SK-N-MC (cell line): ENCODE data around the gene OR2H2.
A peak's percentile ranks its signal among the peaks of the same experiment; 100 is the strongest.

Experiments
- DNase-seq: peaks from one replicate; pipeline ENCODE4 v3.0.0-alpha.2; 2011; ENCODE audit warnings: low read depth, low spot score
- H3K27ac ChIP-seq: fragments of 200-600 bp; sonication (generic); 2 replicates; pipeline ENCODE4 v1.5.1; 2016; ENCODE audit warnings: mixed run types
- H3K36me3 ChIP-seq: fragments of 200-600 bp; sonication (generic); 2 replicates; pipeline ENCODE4 v1.6.1; 2017; ENCODE audit warnings: antibody characterized with exemption, low read length, mixed read lengths; ENCODE audit not compliant: insufficient read depth
- H3K4me3 ChIP-seq: fragments of 200-600 bp; sonication (generic); 2 replicates; pipeline ENCODE4 v1.5.1; 2016
- H3K9ac ChIP-seq: fragments of 200-600 bp; sonication (generic); 2 replicates; pipeline ENCODE4 v1.8.0; 2017; ENCODE audit warnings: mixed run types, mixed read lengths; ENCODE audit not compliant: insufficient read length
- H3K9me3 ChIP-seq: fragments of 200-600 bp; sonication (generic); 2 replicates; pipeline ENCODE4 v1.6.1; 2017; ENCODE audit warnings: low read depth, mild to moderate bottlenecking, antibody characterized with exemption, low read length, moderate library complexity, mixed read lengths
- EZH2 ChIP-seq: fragments of 200-600 bp; sonication (generic); IDR thresholded peaks from one replicate; pipeline ENCODE4 v1.6.1; 2017; ENCODE audit warnings: antibody characterized with exemption
- FOXP2 ChIP-seq: optimal IDR thresholded peaks from 2 replicates; pipeline ENCODE3; 2011; ENCODE audit warnings: mild to moderate bottlenecking, moderate library complexity; ENCODE audit not compliant: insufficient read depth; ENCODE audit errors: extremely low read length, control extremely low read depth
- POLR2AphosphoS5 ChIP-seq: IDR thresholded peaks from 2 replicates; pipeline ENCODE4 v1.6.1; 2012; ENCODE audit warnings: mild to moderate bottlenecking, low read depth, low read length, borderline replicate concordance

Gene OR2H2

DNA sequence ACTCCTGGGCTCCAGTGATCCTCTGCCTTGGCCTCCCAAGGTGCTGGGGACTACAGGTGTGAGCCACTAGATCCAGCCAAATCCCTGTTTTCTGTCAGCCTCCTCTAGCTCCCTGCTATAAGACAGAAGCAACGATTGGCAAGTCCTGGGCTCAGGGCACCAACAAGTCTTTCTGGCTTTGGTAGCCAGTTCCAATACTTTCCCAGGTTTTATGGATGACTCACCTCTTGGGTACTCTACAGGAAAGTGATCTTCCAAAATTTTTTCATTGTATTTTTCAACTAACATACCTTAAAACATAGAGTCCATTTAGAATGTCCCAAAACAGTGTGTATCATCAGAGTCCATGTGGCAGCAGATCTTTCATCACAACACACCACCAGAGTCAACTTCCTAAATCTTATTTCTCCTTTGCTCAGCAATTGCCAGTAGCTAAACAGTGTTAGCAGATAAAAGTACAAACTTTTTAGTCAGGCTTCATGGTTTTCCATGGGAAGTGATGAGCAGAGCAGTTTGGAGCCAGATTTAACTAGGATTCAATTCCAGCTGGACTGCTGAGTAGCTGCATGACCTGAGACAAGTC, 34.7 kb downstream of the OR2H2 start:
- peaks cover 27% of the 10 kb centered on the region; the same call in 1 of the 2 replicates for H3K36me3 ChIP-seq
- no peak for DNase-seq
- no peaks in the 10 kb centered on the region for H3K9me3 ChIP-seq
- no peak overlapping the region for H3K27ac ChIP-seq
- TF ChIP-seq EZH2 (no peak), POLR2AphosphoS5 (no peak), FOXP2 (no peak)
- no peak overlapping the region for H3K9ac ChIP-seq
- H3K4me3 ChIP-seq, result no peak overlapping the region

DNA sequence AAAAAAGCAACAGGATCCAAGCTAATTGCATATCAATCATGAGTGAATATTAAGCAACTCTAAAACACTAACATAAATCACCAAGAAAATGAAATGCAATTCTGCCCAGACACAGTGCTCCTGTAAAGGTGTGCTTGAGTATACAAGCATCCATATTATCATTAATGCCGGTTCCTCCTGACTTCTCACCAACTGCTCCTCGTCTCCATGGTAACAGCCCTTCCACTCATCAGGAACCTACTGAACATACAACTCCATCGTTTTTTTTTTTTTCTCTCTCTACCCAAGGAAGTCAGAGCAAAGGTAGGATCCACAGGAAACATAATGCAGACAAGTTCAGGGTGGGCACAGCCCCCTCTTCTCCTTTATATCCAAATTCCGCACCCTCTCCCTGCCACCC, 35.7 kb downstream of the OR2H2 start:
- no peak for TF ChIP-seq EZH2
- no peak for TF ChIP-seq POLR2AphosphoS5
- no peak for TF ChIP-seq FOXP2
- H3K36me3 ChIP-seq, result peaks cover 27% of the 10 kb centered on the region; the same call in 1 of the 2 replicates
- no peak overlapping the region for H3K27ac ChIP-seq
- H3K9me3 ChIP-seq, result no peaks in the 10 kb centered on the region
- H3K4me3 ChIP-seq, result no peak overlapping the region
- no peak for DNase-seq
- H3K9ac ChIP-seq, result no peak overlapping the region

DNA sequence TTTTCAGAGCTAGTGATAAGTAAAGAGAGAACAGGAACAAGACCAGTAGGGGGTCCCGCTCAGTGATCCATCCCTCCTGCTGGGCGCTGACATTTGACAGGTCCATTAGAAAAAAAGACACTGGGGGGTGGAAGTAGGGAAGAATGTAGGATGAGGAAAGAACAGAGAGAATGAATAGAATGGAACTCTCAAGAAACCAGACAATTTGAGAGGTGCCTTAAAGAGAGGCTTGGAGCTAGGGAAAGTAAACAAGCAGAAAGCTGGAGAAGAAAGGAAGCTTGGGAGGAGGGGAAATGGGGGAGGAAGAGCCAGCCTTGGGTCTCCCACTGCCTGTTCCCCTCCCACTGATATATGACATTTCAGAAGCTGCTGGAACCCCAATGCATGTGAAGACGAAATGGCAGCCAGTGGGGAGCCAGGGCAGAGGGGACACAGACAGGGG, 39.6 kb downstream of the OR2H2 start:
- Histone ChIP-seq H3K27ac (no peak overlapping the region), H3K9ac (no peak overlapping the region), H3K36me3 (peaks cover 24% of the 10 kb centered on the region; the same call in 1 of the 2 replicates), H3K9me3 (no peaks in the 10 kb centered on the region), H3K4me3 (peak overlapping the region; percentile 35)
- DNase-seq, result no peak
- no peak for TF ChIP-seq POLR2AphosphoS5
- no peak for TF ChIP-seq FOXP2
- no peak for TF ChIP-seq EZH2

DNA sequence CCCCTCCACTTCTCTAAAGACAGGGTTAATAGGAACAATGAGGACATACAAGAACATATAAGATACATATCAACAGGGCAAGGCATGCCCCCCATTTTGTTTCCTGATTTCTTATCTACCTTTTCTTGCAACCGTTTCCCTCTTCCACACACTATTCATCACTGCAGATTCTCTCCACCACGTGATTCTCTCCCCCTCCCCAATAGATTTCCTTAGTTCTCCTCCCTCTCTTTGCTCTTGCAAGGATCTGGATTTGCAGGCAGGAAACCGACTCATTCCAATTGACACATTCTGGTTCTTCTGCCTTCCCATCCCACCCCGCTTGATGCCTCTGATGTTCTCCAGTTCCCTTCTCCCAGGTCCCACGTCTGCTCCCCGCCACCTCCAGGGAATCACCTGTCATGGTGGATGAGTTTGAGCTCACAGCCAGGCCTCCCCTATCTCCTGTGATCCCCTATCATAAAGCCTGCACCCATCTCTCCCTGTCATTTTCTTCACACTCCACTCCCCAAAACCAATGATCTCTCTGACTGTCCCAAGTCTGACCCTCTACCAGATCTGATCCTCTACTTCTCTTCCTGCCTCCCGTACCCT, 40.5 kb downstream of the OR2H2 start:
- Histone ChIP-seq H3K9me3 (no peaks in the 10 kb centered on the region), H3K36me3 (peaks cover 17% of the 10 kb centered on the region; the same call in 1 of the 2 replicates), H3K9ac (no peak overlapping the region), H3K4me3 (peak overlapping the region; percentile 5; the same call in 1 of the 2 replicates), H3K27ac (no peak overlapping the region)
- TF ChIP-seq EZH2 (no peak), POLR2AphosphoS5 (no peak), FOXP2 (no peak)
- no peak for DNase-seq

DNA sequence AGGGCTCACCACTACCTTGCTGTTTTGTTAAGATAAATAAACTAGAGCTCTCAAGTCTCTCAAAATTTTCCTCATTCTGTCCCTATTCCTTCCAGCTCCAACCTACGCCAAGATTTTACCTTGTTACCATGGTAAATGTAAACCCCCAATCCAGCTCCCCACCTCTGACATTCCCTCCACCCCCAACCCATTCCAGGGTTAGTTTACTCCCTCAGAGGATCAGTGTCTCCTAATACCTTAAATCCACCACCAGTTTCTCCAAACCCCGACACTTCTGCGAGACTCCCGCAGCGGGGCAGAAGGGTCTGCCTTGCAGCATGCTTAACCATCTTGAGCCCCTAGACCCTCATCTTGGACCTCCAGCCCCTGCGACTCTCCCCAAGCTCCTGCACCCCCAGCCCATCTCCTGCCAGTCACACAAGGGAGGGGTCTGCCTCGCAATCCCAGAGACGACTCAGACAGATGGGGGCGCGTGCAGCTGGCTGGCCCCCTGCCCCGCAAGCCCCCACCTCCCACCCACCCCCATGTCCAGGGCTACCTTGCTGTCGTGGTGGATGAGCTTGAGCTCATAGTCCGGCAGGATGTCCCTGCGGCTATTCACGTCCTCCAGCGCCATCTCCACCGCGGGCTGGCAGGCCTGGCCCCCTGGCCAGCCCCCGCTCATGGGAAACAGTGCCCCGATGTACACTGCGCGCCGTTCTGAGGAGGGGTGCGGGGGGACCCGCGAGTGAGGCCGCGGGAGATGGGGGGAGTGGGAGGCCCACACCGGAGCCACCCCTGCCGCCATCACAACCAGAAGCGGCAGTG, 42.2 kb downstream of the OR2H2 start:
- Histone ChIP-seq H3K4me3 (peak overlapping the region; percentile 43), H3K27ac (no peak overlapping the region)

DNA sequence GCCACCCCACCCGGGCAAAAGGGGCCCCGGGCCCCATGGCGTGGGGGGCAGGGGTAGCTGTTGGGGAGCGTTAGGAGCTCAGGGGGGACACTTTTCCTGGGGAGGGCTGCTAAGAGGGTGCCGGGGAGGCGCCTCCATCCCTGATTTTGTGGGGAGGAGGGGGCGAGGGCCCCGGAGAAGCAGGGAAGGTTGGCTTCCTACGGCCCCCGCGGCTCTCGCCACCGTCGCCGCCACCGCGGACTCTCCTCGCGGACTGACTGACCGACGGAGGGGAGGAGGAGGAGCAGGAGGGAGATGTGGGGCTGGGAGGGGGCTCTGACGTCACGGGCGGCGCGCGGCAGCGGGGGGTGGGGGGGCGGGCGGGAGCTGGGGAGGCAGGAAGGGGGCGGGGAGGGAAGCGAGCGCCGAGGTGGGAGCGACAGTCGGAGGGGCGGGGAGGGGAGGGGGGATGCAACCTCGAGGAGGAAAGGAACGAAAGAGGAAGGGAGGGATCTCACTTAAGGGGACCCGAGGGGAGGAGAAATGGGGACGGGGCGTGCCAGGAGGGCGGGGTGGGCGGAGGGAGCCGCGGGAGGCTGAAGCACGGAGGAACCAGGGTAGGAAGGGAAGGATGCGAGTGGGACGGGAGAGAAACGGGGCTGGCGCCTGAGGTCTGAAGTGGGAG, 43.0 kb downstream of the OR2H2 start:
- Histone ChIP-seq H3K9ac (peak overlapping the region; percentile 62), H3K9me3 (no peaks in the 10 kb centered on the region), H3K36me3 (peaks cover 2% of the 10 kb centered on the region; the same call in 1 of the 2 replicates), H3K4me3 (peak overlapping the region; percentile 86), H3K27ac (no peak overlapping the region)
- TF ChIP-seq FOXP2 (no peak), EZH2 (no peak), POLR2AphosphoS5 (peak; percentile 59; the same call in 1 of the 2 replicates)
- no peak for DNase-seq

More for the DNA sequence above, 42.2 kb downstream of the OR2H2 start:
- TF ChIP-seq POLR2AphosphoS5 (no peak), EZH2 (no peak), FOXP2 (no peak)
- Histone ChIP-seq H3K9me3 (no peaks in the 10 kb centered on the region), H3K9ac (no peak overlapping the region), H3K36me3 (peaks cover 5% of the 10 kb centered on the region; the same call in 1 of the 2 replicates)
- DNase-seq, result no peak

DNA sequence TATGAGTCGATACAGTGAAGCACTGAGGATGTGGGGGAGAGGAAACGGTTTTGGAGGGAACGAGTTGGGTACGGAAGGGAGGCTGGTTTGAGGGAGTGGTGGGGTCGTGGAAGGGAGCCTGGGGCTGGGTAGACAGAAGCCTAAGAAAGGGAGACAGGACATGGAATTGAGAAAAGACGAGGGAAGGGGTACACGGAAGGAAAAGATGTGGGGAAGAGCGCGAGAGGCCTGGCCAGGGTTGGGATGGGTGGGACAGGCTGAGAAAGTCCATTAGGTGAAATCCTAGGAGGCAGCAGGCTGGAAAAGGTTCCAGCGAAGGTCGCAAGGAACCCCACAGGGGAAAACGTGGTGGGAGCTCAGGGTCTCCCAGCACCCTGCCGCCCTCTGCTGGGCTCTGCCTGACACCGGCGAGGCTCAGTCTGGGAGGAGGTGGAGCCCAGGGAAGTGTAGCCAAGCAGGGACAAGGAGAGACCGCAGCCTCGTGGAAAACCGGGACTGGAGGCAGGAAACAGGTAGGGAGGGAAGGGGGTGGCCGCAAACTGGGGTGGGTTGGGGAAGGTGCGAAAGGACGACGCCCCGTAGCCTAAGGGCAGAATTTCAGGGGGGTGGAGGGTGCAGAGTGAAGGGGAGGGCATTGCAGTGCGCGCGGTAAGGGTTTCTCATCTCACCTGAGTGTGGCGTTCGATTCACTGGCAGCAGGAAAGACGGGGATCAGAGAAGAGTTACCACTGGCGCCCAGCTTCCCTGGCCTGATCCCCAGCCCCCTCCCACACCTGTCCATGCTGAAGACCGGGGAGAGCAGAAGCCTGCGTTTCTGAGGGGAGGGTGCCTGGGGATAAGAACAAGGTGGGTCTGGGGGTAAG, 43.7 kb downstream of the OR2H2 start:
- Histone ChIP-seq H3K9me3 (no peaks in the 10 kb centered on the region), H3K36me3 (no peaks in the 10 kb centered on the region), H3K9ac (peak overlapping the region; percentile 62), H3K27ac (no peak overlapping the region), H3K4me3 (peak overlapping the region; percentile 86)
- TF ChIP-seq EZH2 (no peak), FOXP2 (no peak), POLR2AphosphoS5 (no peak; the same call in 1 of the 2 replicates)
- no peak for DNase-seq
